Activated CD4-positive, CD25-positive, alpha-beta regulatory T cell (primary cell): Measurements from ENCODE around the gene SUDS3.

Experiments used
- DNase-seq, 4 experiments: peaks; one replicate each; lab custom pipeline; 2025; lab: John Stamatoyannopoulos, UW

The SUDS3 gene

DNA sequence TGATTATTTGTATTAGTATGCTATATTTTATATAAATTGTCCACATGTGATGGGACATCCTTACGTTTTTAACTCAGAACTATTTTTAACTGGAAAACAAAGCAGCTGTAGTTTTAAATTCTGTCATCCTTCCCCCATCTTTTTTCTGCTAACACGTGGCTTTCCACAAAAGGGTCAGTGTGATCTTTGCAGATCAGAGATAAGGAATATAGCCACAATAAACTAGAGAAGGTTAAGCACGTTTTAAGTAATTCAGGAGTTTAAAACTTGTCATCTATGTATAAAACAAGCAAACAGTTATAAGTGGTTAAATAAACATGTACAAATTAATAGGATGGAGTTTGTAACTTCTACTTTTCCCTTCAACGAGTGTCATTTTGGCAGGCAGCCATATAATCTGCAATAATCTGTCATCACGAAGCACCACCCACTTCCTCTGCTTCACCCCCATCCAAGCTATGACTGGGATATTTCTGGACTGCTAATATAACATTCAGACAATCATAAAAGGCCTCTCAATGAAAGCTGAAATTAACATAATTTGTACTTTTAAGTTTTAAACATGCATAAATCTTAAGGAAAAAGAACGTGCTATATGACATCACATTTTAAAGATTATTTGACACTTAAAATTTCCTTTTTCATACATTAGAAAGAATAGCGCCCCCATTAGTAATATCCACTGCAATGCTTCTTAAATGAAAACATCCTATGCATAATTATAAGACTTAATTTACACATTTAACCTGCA is 18.9 kb upstream of the SUDS3 start:
- peak in 2 of 4 experiments; percentile 6 to 15 for DNase-seq

- DNase-seq, result no peak
Observed at GRCh38 chr12:118358008-118358359, 18.4 kb upstream of the SUDS3 start.

DNA sequence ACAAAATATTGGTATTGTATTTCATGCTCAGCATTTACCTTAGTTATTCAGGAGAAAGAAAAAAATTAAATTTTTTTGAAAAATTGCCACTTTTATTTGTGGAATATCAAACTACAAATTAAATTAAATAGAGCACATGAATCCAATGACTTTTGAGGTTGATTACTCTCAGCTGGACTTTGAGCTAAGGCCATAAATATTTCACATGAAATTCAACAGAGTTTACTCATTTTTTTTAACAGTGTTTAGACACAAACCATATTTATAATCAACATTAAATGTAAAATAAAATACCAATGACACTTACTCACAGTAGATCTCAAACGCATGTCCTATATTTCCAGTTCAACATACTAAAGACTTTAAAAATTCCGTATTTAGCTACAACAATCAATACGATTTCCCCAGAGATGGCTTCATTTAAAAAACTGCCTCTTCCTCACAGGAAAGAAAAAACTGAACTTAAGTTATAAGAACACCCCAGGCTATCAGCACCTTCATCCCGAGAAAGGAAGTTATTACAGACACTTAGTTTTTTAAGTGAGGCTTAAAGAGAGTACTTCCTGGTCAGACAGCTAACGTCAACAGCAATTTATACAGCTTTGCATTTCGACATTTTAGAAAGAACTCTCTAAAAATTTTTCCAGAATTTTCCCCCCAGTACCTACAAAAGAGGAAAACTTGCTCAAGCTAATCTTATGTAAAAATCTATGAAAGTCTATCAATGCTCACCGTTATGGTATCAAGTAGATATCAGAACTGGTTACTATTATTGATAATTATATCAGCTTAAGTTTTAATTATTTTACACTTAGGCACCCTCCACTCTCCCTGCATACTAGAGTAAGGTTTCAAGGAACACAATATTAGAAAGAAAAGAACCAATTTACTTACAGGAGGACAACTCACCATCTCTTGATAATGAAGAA is 17.5 kb upstream of the SUDS3 start:
- no peak for DNase-seq

GRCh38 chr12:118359541-118359915 is 16.8 kb upstream of the SUDS3 start:
- DNase-seq, result no peak

DNA sequence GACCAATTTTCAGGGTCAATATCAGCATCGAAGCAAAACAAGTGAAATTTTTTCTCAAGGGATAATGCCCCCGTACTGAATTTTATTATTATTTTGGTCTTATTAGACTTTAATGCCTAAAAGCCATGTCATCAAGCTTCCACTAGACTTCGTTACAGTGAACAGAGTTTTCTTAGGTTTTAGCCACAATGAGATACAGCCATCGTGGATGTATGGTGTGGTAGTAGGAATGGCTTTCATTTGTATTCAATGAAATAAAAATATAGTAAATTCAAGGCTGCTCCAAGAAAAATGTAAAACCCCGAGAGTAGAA is 15.3 kb upstream of the SUDS3 start:
- DNase-seq, result no peak

DNA sequence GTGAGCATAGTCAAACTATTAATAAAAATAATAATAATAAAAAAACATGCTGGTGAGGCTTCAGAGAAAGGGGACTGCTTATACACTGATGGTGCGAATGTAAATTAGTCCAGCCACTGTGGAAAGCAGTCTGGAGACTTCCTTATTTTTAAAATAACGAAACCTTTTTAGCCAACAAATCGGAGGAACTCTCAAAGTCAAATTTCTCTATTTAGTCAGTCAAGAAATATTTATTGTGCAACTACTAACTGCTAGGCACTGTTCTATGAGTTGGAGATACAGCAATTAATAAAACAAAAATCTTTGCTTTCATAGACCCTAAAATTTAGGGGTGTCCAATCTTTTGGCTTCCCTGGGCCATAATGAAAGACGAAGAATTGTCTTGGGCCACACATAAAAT is 14.5 kb upstream of the SUDS3 start:
- DNase-seq, result no peak

DNA sequence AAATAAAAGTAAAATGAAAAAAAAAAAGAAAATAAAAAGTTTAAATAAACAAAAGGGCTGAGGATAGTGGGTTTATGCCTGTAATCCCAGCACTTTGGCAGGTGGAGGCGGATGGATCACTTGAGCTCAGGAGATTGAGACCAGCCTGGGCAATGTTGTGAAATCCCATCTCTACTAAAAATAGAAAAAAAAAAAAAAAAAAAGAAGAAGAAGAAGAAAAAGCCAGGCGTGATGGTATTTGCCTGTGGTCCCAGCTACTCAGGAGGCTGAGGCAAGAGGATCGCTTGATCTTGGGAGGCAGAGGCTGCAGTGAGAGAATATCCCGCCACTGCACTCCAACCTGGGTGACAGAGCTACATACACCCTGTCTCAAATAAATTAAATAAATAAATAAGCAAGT is 7.5 kb upstream of the SUDS3 start:
- DNase-seq, result no peak

DNA sequence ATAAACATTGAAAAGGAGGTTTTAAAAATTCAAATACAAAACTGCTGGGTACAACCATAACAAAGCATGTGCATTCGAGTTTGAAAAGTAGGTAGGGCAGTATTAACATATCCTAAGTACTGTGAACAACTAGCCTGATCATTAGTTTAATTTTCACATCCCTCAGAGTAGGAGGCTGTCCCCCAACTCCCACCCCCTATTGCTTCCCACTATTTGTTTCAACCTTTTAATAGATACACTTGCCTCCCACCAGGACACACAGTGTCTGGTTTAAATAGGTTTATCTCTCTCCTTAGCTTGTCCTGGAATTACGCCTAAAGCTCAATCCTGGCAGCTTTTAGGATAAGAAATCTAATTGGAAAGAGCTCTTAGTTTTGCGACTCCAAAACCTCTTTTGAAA is 5.8 kb upstream of the SUDS3 start:
- no peak for DNase-seq

DNA sequence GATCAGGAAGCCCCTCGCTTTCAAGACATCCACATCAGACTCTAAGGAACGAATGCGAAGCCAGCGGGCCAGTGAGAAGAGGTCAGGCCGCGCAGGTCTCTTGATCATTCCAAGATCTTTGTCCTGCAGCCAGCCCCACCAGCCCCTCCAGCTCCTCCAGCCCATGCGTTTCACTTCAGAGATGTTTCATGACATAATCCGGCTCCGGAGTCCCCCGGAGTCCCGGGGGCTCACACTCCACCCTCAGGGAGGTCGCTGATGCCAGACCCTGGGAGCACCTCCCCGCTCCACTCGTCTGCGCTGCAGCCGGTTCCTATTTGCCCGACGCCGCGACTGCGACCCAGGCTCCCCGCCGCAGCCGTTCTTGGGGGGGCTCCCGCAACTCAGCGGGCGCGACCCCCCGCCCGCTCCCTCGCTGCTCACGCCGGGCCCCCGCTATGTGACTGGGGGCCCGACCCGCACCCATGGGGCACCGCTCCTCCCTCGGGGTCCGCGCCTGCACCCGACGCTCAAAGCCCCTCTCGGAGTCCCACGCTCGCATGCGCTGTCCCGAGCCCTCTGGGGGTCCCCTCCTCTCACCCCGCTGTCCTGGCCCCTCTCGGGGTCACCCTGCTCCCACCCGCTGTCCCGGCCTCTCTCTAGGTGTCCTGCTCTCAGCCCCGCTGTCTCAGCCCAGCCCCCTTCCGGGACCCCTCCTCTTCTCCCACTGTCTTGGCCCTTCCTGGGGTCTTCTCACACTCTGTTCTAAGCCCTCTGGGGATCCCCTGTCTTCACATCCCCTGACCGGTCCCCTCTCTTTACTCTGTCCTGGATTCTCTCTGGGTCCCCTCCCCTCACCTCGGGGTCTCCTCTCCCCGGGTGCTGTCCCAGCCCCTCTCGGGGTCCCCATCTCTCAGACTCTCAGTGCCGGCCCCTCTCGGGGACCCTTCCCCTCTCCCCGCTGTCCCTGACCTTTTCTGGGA is 4.8 kb upstream of the SUDS3 start:
- DNase-seq, result no peak

- DNase-seq, result peak; percentile 93 to 96 (median 94)
Observed at GRCh38 chr12:118372541-118373495, 3.5 kb upstream of the SUDS3 start, which contains the start of gene TAOK3. TAOK3 (minus strand) TSS chr12:118372907; CDS start chr12:118255567, 117,340 bp downstream.

- DNase-seq, result no peak
Observed at GRCh38 chr12:118373616-118374015, 2.7 kb upstream of the SUDS3 start.

DNA sequence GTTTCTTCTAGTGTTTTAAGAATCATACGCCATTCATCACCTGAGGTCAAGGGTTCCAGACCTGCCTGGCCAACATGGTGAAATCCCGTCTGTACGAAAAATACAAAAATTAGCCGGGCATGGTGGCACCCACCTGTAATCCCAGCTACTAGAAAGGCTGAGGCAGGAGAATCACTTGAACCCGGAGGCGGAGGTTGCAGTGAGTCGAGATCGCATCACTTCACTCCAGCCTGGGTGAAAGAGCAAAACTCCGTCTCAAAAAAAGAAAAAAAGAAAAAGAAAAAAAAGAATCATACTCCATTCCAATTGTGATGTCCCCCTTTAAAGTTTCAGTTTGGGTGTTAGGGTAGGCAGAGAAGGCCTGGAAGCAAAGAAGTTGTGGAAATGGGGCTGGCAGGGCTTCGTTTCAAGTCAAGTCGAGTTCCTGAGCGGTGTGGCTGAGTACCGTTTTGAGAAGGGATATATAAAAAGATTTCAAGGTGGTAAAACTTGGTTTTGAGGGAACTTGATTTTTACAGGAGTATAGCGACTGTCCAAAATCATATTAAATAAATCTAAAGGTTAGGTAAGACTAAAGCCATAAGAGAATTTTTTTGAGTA is 2.1 kb upstream of the SUDS3 start:
- DNase-seq, result no peak

- no peak for DNase-seq
Observed at GRCh38 chr12:118374909-118375308, 1.4 kb upstream of the SUDS3 start.

DNA sequence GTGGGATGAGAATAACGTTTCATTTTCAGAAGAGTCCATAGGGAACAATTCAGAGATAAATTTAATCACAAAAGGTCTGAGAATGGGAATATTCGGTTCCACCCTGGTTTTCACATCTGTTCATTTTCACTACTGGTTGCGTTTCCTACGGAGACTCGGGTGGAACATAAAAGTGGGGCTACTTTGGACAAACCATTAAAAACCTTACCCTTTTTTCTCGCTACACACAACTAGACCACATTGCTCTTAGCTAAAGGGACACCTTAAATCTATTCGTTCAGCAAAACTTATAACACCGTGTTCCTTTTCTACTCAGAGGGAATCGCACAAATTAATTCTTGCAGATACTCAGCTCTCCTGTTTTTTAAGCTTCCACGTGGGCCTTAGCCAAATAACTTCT is 1.0 kb upstream of the SUDS3 start:
- DNase-seq, result no peak

GRCh38 chr12:118377021-118377883 is 897 bp downstream of the SUDS3 start:
- no peak for DNase-seq

DNA sequence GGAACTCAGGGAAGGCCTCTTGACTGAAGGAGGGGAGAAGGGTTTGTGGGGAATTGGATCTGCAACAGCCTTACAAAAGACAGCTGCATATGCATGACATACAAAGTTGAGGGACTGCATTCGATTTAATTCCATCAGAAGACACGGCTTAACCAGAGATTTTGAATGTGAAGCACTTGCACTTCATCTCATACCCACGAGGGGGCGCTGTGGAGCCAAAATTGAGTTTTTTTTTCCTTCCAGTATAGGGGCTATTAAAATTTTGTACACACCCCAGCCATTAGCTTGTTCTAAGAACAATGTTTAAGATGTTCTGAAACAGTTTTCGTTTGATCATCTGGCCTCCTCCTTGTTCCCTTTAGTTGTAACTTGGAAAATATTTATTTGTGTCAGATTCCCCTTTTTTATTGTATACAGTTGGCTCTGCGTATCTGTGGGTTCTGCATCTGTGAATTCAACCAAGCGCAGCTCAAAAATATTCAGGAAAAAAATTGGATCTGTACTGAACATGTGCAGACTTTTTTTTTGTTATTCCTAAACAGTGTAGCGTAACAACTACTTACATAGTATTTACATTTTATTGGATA is 1.6 kb downstream of the SUDS3 start:
- DNase-seq, result peak; percentile 17 to 70 (median 44)

DNA sequence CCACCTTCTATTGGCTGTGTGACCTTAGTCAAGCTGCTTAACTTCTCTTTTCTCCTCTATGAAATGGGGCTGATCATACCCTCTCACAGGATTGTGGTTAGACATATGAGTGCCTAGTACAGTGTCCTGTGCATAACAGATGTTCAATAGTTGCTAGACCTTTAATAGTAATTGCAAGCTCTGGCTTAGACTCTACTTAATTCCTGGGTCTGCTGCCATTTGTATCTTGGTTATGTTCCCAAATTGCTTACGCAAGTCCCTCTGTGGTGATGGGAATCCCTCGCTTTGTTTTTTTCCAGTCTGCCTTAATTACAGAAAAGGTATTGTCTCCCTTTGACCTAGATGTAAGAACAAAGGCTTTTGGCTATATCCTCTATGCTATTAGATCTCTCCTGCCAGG is 15.1 kb downstream of the SUDS3 start:
- no peak for DNase-seq

GRCh38 chr12:118391836-118392235 is 15.5 kb downstream of the SUDS3 start:
- DNase-seq, result no peak

GRCh38 chr12:118397708-118398440 is 21.5 kb downstream of the SUDS3 start:
- DNase-seq, result no peak
